Activated CD4-positive, alpha-beta memory T cell treated with anti-CD3 and anti-CD28 coated beads, Interleukin-2, amount 10 ng/mL, durations not matched to agents 7 days and 5 days (primary cell): Measurements from ENCODE around the gene OLFM1. TPM values are rescaled to one million over a fixed set of nuclear protein-coding genes. Genes with fewer than 3 reads are reported as not detected.

ENCODE experiments used
- CTCF ChIA-PET: fragments of 350-600 bp; sonication (Branson Sonifier 250); formaldehyde crosslinking; loops from one replicate; lab custom pipeline; 2021; ENCODE audit warnings: antibody characterized with exemption, inconsistent platforms; lab: Charles Lee
- POLR2A ChIA-PET: fragments of 350-600 bp; sonication (Branson Sonifier 250); formaldehyde crosslinking; loops from one replicate; lab custom pipeline; 2021; ENCODE audit warnings: antibody characterized with exemption; lab: Charles Lee
- DNase-seq: peaks from one replicate; pipeline ENCODE4 v3.0.0-alpha.2; 2020
- H3K27ac Mint-ChIP-seq: one replicate; pipeline ENCODE4 v1.8.0; 2021; ENCODE audit warnings: mild to moderate bottlenecking, mixed read lengths
- H3K27me3 Mint-ChIP-seq: one replicate; pipeline ENCODE4 v1.8.0; 2021; ENCODE audit warnings: mixed read lengths
- H3K36me3 Mint-ChIP-seq: one replicate; pipeline ENCODE4 v1.8.0; 2021; ENCODE audit warnings: low read depth, mixed read lengths
- H3K4me1 Mint-ChIP-seq: one replicate; pipeline ENCODE4 v1.8.0; 2021; ENCODE audit warnings: mixed read lengths
- H3K4me3 Mint-ChIP-seq: one replicate; pipeline ENCODE4 v1.8.0; 2021; ENCODE audit warnings: mild to moderate bottlenecking, mixed read lengths
- H3K9me3 Mint-ChIP-seq: one replicate; pipeline ENCODE4 v1.8.0; 2021; ENCODE audit warnings: mixed read lengths
- total RNA-seq, 2 experiments: library from RNA; stranded (reverse); gene quantifications; one replicate each; pipeline ENCODE4 v1.2.3, GENCODE V29; 2021

Gene OLFM1
- total RNA-seq, 2 experiments from 2014 or later = not detected

GRCh38 chr9:135135171-135135928 lies 47.9 kb downstream of the OLFM1 start:
- Mint-ChIP-seq H3K4me3 (no peak overlapping the region), H3K36me3 (no peaks in the 10 kb centered on the region), H3K27ac (no peak overlapping the region), H3K27me3 (no peaks in the 10 kb centered on the region), H3K9me3 (no peaks in the 10 kb centered on the region), H3K4me1 (peaks cover 4% of the 10 kb centered on the region)
- ChIA-PET CTCF (no interaction called here), POLR2A (no interaction called here)
- no peak for DNase-seq

- Mint-ChIP-seq H3K27me3 (no peaks in the 10 kb centered on the region), H3K4me3 (no peak overlapping the region), H3K27ac (no peak overlapping the region), H3K9me3 (no peaks in the 10 kb centered on the region), H3K36me3 (no peaks in the 10 kb centered on the region), H3K4me1 (peaks cover 2% of the 10 kb centered on the region)
- ChIA-PET CTCF (no interaction called here), POLR2A (no interaction called here)
- DNase-seq = no peak
Measured at GRCh38 chr9:135135929-135136315, 48.5 kb downstream of the OLFM1 start.

- H3K4me3 Mint-ChIP-seq = no peak overlapping the region
- H3K4me1 Mint-ChIP-seq = no peaks in the 10 kb centered on the region
- POLR2A ChIA-PET = no interaction called here
- H3K27me3 Mint-ChIP-seq = no peaks in the 10 kb centered on the region
- no peak for DNase-seq
- CTCF ChIA-PET = no interaction called here
- H3K36me3 Mint-ChIP-seq = no peaks in the 10 kb centered on the region
- no peak overlapping the region for H3K27ac Mint-ChIP-seq
- no peaks in the 10 kb centered on the region for H3K9me3 Mint-ChIP-seq
Measured at GRCh38 chr9:135136481-135136880, 49.0 kb downstream of the OLFM1 start.

- POLR2A ChIA-PET = no interaction called here
- no peak overlapping the region for H3K27ac Mint-ChIP-seq
- H3K4me3 Mint-ChIP-seq = no peak overlapping the region
- no peak for DNase-seq
- CTCF ChIA-PET = no interaction called here
- no peaks in the 10 kb centered on the region for H3K27me3 Mint-ChIP-seq
- H3K4me1 Mint-ChIP-seq = no peaks in the 10 kb centered on the region
- H3K9me3 Mint-ChIP-seq = no peaks in the 10 kb centered on the region
- no peaks in the 10 kb centered on the region for H3K36me3 Mint-ChIP-seq
Measured at GRCh38 chr9:135136991-135137832, 49.7 kb downstream of the OLFM1 start.

GRCh38 chr9:135138078-135138855 lies 50.8 kb downstream of the OLFM1 start:
- CTCF ChIA-PET = no interaction called here
- H3K4me3 Mint-ChIP-seq = no peak overlapping the region
- no peak overlapping the region for H3K27ac Mint-ChIP-seq
- no peak for DNase-seq
- POLR2A ChIA-PET = no interaction called here
- no peaks in the 10 kb centered on the region for H3K27me3 Mint-ChIP-seq
- no peaks in the 10 kb centered on the region for H3K4me1 Mint-ChIP-seq
- no peaks in the 10 kb centered on the region for H3K36me3 Mint-ChIP-seq
- no peaks in the 10 kb centered on the region for H3K9me3 Mint-ChIP-seq

- H3K4me3 Mint-ChIP-seq = no peak overlapping the region
- H3K27me3 Mint-ChIP-seq = no peaks in the 10 kb centered on the region
- H3K36me3 Mint-ChIP-seq = no peaks in the 10 kb centered on the region
- no peaks in the 10 kb centered on the region for H3K9me3 Mint-ChIP-seq
- ChIA-PET POLR2A (no interaction called here), CTCF (no interaction called here)
- H3K27ac Mint-ChIP-seq = no peak overlapping the region
- DNase-seq = no peak
- H3K4me1 Mint-ChIP-seq = no peaks in the 10 kb centered on the region
Measured at GRCh38 chr9:135139366-135139959, 52.0 kb downstream of the OLFM1 start.

GRCh38 chr9:135141183-135141774 lies 53.8 kb downstream of the OLFM1 start:
- H3K4me1 Mint-ChIP-seq = no peaks in the 10 kb centered on the region
- H3K27ac Mint-ChIP-seq = no peak overlapping the region
- peaks cover 4% of the 10 kb centered on the region for H3K27me3 Mint-ChIP-seq
- DNase-seq = no peak
- no peaks in the 10 kb centered on the region for H3K36me3 Mint-ChIP-seq
- ChIA-PET CTCF (no interaction called here), POLR2A (no interaction called here)
- no peaks in the 10 kb centered on the region for H3K9me3 Mint-ChIP-seq
- no peak overlapping the region for H3K4me3 Mint-ChIP-seq

GRCh38 chr9:135144581-135145170 lies 57.2 kb downstream of the OLFM1 start:
- H3K27me3 Mint-ChIP-seq = peaks cover 4% of the 10 kb centered on the region
- no peaks in the 10 kb centered on the region for H3K4me1 Mint-ChIP-seq
- H3K36me3 Mint-ChIP-seq = no peaks in the 10 kb centered on the region
- H3K27ac Mint-ChIP-seq = no peak overlapping the region
- DNase-seq = no peak
- H3K9me3 Mint-ChIP-seq = no peaks in the 10 kb centered on the region
- POLR2A ChIA-PET = no interaction called here
- CTCF ChIA-PET = no interaction called here
- no peak overlapping the region for H3K4me3 Mint-ChIP-seq

- Mint-ChIP-seq H3K27me3 (peaks cover 4% of the 10 kb centered on the region), H3K36me3 (no peaks in the 10 kb centered on the region), H3K4me3 (no peak overlapping the region), H3K4me1 (no peaks in the 10 kb centered on the region), H3K9me3 (no peaks in the 10 kb centered on the region), H3K27ac (no peak overlapping the region)
- no peak for DNase-seq
- ChIA-PET POLR2A (no interaction called here), CTCF (no interaction called here)
Measured at GRCh38 chr9:135145312-135145711, 57.8 kb downstream of the OLFM1 start.

- H3K27me3 Mint-ChIP-seq = peaks cover 4% of the 10 kb centered on the region
- no peak overlapping the region for H3K27ac Mint-ChIP-seq
- ChIA-PET POLR2A (no interaction called here), CTCF (no interaction called here)
- no peaks in the 10 kb centered on the region for H3K36me3 Mint-ChIP-seq
- no peaks in the 10 kb centered on the region for H3K9me3 Mint-ChIP-seq
- DNase-seq = no peak
- H3K4me3 Mint-ChIP-seq = no peak overlapping the region
- H3K4me1 Mint-ChIP-seq = no peaks in the 10 kb centered on the region
Measured at GRCh38 chr9:135146241-135146640, 58.8 kb downstream of the OLFM1 start.

- H3K4me1 Mint-ChIP-seq = no peaks in the 10 kb centered on the region
- no peak for DNase-seq
- no peaks in the 10 kb centered on the region for H3K9me3 Mint-ChIP-seq
- H3K4me3 Mint-ChIP-seq = no peak overlapping the region
- no peaks in the 10 kb centered on the region for H3K36me3 Mint-ChIP-seq
- H3K27me3 Mint-ChIP-seq = peaks cover 4% of the 10 kb centered on the region
- ChIA-PET CTCF (no interaction called here), POLR2A (no interaction called here)
- no peak overlapping the region for H3K27ac Mint-ChIP-seq
Measured at GRCh38 chr9:135146766-135147473, 59.5 kb downstream of the OLFM1 start.

- Mint-ChIP-seq H3K4me1 (no peaks in the 10 kb centered on the region), H3K27ac (no peak overlapping the region), H3K27me3 (peaks cover 4% of the 10 kb centered on the region), H3K9me3 (no peaks in the 10 kb centered on the region), H3K36me3 (no peaks in the 10 kb centered on the region), H3K4me3 (no peak overlapping the region)
- DNase-seq = no peak
- ChIA-PET POLR2A (no interaction called here), CTCF (no interaction called here)
Measured at GRCh38 chr9:135147474-135147805, 60.0 kb downstream of the OLFM1 start.
